HG03196 (cell line): ENCODE data around the gene TMEM255B.

Source experiments
- ATAC-seq: cut with Tn5 transposase; IDR thresholded peaks from one replicate; pipeline ENCODE4 v1.9.1; 2021; ENCODE audit not compliant: unreplicated experiment

Gene TMEM255B

DNA sequence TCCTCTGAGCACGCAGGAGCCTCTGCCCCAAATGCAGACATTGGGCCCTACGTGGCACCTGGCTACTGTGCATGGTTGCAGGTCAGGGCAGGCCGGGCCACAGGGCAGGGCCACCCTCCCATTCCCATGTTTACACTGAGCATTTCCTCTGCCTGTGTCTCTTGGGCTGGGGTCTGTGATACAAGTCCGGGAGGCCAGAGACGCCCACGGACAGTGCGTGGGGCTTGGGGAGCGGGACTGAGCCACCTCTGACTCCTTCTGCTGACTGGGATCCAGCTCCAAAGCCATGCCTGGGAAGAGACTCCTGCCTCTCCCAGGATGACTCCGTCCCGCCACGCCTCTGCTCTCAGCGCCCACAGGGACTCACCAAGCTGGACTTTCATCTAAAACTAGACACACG lies 86.0 kb downstream of the TMEM255B start:
- ATAC-seq = no peak

DNA sequence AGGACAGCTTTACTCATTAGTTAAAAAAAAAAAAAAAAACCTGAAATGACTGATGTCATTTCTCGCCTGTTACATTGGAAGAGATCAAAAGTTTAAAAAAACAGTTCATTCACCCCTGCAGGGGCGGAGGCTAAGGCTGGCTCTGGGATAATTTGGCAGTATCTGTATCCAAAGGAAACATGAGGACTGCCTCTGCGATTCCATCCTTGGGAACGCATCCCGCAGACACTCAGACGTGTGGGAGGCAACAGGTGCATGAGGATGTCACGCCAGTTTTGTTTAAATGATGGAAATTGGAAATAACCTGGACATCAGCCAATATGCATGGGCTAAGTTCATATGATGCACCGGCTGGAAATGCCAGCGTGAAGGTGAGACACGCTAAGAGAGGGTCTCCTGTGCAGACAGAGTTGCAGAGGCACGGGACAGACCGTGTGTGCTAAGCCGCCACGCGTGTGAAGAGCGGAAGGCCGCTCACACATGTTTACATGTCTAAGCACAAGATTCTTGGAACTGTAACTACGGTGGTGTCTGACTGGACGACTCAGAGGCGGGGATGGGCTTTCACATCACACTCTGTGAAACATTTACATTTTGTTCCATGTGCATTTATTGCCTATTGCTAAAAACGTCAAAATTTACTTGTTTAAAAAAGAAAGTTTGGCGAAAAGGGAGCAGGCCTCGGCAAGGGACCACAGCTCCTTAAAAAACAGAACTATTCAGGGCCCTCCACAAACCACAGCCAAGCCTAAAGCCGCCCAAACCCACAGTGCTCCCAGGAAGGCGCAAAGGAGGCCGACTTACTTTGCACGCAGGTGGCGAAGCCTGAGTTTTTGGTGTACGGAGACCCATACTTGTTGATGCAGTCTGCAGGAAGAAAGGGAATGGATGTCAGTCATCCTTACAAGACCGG lies 87.0 kb downstream of the TMEM255B start:
- no peak for ATAC-seq

DNA sequence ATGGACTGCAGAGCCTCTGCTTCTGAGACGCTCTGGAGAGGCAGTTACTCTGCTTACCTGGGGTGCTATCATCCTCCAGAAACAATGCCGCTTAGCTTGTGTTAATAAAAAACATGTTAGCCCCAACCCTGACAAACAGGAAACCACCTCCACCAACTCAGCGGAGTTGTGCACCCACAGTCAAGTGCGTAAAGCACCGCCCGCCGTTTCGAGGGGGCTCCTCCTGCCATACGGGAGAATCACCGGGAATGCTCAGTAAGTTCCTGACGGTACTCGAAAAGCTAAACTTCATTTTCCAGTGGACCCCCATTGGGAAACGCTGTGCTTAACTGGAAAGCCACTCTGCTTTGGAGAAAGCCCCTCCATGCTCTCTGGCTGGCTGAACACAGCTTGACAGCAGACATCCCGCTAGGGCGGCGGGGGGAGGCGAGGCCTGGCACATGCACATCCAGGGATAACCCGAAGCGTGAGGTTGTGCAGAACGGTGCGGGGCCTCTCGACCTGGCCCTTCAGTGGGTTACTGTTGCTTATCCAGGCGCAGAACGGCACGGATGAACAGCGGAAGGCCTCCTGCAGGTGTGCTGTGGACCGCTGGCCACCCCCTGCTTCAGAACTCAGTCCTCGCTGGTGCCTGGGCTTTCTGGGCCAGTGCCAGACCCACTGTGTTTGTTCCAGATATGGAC lies 87.8 kb downstream of the TMEM255B start:
- no peak for ATAC-seq

DNA sequence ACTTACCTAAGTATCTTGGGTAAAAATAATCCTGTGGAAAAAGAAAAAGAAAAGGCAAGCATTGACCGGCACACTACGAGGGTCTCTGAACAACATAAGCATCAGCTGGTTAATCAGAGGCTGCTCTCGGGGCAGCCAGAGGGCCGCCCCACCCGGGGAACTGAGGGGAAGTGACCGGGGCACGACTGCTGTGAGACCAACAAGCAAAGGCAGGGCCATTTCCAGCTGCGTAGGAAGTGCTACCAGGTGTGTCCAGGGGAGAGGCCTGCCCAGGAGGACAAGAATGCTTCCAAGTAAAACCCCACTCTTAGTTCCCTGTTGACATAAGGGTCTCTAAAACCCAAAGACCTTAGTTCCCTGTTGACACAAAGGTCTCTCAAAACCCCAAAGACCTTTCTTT lies 89.0 kb downstream of the TMEM255B start:
- no peak for ATAC-seq

DNA sequence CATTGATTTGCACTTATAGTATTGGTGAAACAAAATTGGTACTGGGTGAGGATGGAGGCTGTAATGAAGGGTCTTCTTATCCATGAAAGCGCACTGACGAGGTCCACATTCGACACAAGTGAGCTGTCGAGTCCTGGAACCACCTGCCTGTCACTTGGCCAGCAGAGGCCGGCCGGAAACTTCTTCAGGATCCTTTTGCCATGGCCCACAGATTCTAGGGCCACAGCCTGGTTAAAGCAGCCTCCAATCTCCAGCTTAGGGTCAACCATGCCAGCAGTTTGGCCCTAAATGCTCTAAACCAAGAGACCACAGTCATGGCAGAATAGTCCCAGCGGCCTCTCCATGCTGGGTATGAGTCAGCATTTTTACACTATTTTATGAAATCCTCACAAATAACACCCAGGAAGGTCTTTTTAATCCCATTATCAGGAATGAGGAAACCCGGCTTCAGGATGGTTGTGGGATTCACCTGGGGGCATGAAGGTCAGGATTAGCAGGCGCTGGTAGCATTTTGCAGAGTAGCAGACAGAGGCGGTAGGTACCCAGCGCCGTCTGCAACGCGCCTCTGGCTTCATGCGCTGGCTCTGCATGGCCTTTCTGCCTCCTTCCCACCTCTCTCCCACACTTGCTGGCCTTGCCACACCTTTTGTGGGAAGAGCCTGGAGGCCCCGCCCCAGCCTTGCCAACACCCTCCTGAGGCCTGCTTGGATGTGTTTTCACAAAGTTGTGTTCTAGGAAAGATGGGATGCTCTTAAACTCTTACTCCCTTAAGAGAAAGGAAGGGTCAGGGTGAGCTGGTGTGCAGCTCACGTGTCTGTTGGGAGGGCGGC lies 89.6 kb downstream of the TMEM255B start:
- no peak for ATAC-seq

DNA sequence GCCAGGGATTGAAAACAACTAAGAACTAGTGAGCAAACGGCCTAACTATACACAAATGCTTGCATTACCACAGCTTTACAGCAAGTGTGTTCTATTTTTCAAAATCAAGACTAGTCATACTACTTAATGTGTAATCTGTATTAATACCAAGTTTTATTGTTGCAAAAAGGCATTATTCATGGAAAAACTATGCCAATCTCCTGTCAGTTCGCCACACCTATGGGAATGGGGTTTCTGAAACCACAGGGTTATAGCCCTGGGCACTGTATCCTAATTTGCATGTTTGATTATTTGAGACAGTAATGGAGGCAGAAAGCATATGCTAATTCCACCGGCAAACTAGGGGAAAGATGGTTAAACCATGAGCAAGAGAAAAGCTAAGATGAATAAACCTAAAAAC lies 90.5 kb downstream of the TMEM255B start:
- no peak for ATAC-seq

DNA sequence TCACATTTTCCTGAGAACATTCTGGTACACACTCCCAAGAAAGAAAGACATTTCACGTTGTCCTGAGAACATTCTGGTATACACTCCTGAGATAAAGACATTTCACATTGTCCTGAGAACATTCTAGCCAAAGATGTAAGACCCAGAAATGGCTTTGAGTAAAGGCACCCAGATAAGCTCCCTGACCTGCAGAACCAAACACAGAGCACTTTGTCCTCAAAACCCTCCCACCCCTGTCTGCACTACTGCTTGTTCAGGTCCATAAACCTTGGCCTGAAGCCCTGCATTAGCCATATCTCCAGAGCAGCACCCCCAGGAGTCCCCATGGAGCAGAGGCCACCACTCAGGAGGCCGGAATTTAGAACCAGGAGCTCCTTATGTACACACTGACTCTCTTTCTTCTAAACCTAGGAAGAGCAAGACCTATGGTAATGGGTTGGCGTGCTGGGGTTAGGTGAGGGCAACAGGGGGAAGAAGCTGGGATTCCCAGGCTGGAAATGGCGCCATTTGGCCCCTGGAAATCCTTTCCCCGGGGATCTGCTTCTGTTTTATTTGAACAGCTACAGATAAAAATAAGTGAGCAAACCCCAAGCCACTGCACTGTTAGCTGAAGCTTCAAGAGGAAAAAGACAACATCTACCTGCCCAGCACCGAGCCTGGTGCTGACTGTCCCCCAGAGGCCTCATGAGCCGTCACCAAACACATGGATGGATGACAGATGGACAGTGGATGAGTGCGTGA lies 91.1 kb downstream of the TMEM255B start:
- ATAC-seq = no peak

DNA sequence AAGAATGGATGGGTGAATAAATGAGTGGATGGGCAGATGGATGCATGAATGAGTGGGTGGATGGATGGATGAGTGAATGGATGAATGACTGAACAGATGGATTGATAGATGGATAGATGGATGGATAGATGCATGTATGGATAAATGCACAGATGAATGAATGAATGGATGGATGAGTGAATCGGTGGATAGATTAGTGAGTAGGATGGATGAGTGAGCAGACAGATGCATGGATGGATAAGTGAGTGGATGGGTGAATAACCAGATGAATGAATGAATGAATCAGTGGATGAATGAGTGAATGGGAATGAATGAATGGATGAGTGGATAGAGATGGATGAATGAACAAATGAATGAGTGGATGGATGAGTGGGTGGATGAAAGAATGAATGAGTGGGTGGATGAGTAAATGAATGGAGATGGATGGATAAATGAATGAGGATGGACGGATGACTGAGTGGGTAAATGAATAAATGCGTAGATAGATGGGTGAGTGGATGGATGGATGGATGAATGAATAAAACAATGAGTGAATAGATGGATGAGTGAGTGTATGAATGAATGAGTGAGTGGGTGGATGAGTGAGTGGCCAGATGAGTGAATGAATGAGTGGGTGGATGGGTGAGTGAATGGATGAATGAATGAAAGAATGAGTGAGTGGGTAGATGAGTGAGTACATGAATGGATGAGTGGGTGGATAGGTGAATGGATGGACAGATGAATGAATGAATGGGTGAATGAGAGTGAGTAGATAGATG lies 91.9 kb downstream of the TMEM255B start:
- ATAC-seq = no peak

DNA sequence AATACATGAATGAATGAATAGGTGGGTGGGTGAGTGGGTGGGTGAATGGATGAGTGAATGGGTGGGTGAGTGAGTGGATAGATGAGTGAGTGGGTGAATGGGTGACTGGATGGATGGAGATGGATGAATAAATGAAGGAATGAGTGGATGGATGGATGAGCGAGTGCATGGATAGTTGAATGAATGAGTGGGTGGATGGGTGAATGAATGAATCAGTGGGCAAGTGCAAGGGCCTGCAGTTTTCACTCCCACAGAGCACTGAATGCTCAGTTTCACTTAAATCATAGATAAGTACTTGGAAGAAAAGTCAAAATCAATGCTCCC lies 92.4 kb downstream of the TMEM255B start:
- ATAC-seq = no peak

DNA sequence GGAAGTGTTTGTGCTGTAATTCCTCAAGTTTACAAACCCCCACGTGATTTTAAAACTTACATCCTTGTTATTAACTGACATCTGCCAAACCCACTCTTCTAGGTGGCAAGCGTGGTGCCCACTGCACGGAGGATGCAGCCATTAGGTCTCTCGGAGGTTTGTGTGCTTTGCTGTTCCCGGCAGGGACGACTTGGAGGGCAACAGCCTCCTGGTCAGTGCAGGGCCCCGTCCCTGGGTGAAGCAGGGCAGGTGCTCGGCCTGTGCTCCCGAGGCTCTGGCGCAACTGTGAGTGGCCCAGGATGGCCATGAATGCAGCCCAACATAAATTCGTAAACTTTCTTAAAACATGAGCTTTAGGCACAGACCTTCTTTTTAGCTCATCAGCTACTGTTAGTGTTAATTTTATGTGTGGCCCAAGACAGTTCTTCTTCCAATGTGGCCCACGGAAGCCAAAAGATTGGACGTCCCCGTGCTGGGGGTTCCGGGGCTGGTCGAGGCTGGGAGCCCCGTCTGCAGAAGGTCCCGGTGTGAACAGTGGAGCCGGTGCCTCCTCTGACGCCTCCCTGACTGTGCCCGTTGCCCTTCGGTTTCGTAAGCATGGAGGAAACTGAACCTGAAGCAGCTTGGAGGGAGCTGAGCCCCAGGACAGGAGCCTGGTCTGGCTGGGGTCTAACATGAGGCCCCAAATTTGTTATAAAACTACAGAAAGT lies 93.0 kb downstream of the TMEM255B start:
- ATAC-seq = no peak

DNA sequence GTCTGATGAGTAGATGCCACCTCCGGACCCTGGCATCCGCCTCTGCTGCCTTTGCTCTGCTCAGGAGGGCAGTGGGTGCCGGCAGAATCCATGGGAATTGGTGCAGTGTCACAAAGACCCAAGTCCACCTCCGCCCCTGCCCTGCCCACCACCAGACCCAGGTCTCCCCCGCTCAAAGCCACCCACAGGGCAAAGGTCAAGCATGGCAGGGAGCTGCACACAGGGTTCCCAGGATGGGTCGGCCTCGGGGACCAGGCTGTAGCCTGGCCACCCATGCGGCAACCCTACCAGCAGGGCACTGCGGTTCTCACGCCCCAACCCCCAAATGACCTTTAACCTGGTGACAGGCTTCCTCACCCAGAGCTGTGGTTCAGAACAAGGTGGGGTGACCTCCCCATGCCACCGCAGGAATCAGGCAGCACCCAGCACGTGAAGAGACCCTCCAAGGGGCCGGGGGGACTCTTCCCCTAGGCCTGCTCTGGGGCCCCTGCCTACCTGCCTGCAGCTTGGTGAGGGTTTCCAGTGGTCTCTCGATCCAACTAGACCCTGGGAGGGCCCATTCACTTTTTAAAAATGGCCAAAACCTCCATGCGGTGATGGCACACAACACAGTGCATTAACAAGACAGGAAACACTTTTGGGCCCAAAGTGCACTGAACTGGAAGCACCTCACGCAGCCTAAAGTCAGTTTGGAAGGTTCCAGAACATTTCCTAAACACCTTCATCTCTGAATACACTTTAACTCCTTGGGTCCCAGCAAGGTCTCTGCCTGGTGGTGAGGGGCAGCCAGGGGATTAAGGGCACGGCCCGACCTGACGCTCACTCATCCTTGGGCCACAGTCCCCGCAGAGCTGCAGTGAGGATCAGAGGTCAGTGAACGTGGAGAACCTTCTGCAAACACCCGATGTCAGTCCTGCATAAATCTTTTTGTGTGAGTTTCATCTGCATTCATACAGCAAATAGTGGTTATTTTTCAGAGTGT lies 93.8 kb downstream of the TMEM255B start:
- ATAC-seq = no peak

DNA sequence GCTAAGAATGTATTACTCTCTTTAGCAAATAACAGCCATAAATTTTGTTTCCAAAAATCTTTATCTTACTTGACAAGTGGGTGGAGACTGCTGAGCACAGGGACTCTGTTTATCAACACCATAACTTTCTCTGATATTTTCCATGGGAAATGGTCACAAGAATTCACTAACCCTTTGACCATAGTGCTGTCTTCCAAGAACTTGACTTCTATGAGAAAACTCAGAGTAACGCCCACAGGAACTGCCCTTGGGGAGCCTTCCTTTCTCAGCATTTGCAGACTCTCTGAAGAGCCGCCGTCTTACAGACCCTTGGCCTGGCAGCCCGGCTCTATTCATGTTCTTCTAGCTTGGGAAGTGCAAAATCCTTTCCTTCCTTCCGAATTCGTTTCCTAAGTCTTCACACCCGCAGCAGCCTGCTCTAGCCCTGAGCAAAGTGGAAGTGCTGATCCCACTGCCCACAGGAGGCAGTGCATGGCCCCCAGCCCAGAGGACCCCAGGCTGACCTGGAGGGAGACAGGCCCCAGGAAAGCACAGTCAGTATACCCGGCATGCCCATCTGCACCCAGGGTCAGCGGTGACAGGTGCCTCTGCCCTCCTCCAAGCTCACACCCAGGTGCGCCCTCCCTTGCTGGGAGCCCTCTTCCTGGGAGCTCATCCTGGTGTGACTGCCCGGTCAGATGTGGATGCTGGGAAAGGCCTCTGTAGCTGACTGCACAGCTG lies 94.7 kb downstream of the TMEM255B start:
- ATAC-seq = no peak

DNA sequence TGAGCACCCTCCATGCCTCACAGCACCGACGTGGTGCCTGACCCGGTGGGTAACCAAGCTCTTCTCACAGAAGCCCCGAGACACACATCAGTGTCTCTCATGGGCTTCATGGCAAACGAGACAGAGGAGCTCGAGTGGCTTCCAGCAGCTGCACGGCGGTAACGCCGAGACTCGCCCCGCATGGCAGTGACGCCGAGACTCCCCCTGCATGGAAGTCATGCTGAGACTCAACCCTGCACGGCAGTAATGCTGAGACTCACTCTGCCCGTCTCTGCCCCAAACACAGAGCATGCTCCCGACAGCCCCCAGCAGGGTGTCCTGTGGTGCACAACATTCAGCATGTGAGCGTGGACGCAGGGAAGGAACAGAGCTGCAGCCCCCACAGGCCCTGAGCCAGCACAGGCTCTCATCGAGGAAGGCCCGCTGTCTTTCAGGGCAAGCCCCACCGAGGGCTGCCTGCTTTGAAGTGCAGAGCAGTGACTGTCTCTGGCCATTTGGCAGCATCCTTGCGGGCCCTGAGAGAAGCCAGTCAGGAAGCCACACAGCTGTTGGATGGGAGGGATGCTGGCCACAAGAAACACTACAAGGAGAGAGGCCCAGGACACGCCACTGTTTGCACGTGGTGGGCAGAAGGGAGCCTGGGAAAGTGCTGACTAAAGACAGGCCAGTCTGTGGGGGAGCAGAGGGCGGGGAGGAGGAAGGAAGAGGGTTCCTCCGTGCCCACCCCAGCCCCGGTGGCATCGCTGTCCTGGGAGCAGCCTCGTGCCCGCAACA lies 95.4 kb downstream of the TMEM255B start:
- ATAC-seq = no peak

DNA sequence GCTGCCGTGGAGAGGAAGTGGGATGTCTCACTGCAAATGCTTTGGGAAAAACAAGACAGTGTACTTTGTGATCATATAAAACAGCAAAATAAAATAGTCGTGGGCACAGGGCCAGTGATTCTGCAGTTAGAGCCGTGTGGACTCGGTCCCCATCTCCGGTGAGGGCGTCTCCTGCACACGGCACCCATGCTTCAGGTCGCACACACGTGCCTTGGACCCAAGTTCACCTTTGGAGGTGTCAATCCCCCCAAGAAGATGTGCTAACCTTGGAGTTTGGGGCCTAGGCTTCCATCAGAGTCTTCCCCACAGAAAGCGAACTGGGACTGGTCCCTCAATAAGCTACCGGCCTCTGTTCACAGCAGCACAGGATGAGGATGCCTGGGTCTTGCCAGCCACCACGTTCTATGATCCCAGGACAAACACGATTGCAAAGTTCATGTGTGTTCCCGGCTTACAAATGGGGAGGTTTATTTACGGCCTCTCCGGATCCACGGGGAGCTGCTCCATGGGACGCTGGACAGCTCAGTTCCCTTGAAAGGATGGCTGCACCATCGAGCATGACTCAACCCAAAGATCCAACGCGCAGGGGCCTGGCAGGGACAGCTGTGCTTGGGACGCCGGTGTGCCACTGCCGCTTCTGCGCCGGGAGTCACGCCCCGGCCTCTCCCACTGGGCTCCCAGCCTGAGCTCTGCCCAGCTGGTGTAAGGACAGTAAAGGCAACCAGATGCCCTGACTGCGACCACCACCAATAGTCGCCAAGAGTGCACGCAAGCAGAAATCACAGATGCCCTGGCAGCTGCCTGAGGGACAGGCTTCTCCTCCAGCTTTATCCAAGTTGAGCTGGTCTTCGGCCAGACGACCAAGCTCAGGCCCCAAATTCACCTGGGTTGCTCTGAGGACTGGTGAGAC lies 96.2 kb downstream of the TMEM255B start:
- ATAC-seq = no peak

DNA sequence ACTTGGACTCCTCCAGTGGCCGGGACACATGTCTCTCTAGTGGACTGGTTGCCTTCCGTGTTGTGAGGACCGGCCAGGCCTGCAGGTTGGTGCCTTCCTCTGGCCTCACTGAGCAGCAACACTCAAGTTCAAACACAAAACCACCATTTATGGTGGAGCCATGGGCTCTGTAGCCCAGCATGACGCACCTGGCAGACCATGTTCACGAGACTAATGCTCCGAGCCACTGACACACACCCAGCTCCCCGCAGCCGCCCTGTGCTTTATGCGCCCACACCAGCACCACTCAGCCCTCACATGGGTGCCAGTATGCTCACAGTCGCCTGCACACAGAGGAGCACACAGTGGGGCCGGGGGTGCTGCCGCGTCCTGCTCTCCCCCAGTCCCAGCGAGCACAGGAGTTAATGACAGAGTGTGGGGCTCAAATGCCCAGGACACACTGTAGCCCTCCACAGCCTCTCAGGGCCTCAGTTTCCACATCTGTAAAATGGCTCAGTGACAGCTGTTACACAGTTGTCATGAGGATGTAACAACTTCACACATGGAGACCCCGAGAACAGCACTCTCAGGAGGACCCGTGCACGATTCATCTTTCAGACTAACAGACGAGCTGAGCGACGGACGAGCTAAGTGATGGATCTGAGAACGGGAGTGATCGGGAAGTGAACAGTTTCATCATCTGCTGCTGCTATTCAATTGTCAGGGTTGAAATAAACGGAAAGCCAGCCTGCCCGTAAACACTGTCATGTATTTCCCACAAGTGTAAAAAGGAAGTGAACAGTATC lies 97.1 kb downstream of the TMEM255B start:
- ATAC-seq = no peak
